Measurements from ENCODE around the gene ANKS1B.

ANKS1B gene

DNA sequence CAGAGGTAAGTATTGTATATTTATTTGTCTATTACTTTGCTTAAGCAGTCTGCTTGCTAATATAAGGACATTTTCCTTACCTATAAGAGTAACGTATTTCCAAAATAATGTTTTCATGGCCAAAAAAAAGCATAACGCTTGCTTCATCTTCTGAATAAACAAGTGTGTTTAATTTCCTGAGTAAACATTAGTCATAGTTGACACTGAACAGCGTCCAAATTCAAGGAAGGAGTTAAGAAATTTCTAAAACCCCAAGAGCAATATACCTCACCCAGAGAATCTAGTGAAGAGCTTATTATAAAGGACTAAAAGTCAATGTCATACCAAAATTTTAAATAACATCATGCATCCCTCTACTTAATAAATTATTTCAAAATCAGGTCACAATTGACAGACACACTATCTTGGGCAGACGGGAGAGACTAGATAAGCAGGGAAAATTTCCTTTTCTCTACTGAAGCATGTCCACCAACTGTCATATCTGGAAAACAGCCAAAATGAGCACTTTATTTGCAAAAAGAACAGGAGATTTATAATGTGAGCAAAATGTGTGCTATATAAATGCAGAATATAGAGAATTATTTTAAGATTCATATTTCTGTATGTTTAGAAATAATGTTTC is 25.1 kb downstream of the ANKS1B start:
- DNase-seq, result no peak

DNA sequence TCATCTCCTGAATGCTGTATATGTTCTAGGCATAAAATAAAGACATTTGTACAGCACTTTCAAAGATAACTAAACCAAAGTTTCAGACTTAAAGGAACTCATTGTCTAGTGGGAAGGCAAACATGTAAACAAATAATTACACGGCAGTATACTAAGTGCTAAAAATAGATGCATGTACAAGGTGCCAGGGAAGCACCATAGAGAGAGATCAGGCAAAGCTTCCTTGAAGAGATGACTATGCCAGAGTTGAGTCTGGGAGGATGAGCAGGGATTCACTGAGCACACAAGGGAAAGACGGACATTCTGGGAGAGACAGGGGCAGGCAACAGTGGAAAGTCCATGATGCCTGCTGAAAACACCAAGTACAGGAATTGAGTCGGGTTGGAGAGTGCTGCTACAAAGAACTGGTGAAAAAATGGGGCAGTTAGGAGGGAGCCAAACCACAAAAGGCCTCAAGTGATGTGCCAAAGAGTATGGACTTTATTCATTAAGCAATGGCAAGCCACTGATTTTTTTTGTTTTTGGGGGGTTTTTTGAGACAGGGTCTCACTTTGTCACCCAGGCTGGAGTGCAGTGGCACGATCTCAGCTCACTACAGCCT is 26.8 kb downstream of the ANKS1B start:
- DNase-seq, result no peak

DNA sequence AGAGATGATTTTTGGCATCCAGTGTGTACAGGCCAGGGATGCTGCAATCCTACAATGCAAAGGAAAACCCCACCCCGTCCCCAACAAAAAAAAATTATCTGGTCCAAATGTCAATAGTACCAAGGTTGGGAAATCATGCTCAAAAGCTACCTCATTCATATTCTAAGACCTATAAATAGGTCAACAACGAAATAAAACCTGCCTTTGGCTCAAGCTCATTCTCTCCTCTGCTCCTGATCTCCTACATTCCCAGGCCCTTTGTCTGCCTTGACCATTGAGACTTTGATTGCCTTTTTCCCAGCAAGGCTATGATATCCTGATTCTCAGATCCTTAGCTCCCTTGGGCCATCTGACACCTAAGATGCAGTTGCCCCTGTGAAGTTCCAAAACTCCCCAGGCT is 30.0 kb downstream of the ANKS1B start:
- no peak for DNase-seq

DNA sequence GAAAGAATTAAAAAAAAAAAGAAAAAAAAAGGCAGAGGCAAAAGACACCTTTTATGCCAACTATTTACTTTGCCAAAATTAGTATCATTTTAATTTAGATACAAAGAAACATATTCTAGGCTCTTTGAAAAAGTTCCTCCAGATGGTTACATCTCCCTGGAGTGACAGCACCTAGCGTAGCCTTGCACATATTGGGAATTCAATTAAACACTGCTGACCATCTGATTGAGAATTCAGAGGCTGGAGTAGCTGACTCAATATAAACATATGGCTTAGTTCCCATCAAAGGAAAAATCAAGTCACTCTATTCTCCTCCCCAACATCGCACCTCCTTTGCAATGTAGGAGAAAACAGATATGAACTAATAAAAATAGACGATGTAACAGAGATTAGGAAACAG is 36.4 kb downstream of the ANKS1B start:
- no peak for DNase-seq

DNA sequence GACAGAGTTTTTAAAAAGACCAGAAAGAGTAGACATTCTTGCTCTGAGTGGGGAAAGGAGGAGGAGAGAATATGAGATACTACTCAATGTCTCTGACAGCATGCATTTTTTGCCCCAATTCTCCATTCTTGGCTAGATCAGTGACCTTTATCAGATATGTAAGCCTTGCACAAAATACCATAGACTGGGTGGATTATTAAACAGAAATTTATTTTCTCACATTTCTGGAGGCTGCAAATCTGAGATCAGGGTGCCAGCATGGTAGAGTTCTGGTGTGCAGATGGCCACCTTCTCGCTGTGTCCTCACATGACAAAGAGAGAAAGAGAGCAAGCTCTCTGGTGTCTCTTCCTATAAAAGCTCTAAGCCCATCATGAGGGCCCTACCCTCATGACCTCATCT is 38.6 kb downstream of the ANKS1B start:
- no peak for DNase-seq

- no peak for DNase-seq
These were observed 49.1 kb downstream of the ANKS1B start for GRCh38 chr12:99935608-99936007.

- DNase-seq, result no peak
These were observed 58.1 kb downstream of the ANKS1B start for GRCh38 chr12:99926511-99927169.

GRCh38 chr12:99920353-99920960 is 64.3 kb downstream of the ANKS1B start:
- DNase-seq, result no peak

DNA sequence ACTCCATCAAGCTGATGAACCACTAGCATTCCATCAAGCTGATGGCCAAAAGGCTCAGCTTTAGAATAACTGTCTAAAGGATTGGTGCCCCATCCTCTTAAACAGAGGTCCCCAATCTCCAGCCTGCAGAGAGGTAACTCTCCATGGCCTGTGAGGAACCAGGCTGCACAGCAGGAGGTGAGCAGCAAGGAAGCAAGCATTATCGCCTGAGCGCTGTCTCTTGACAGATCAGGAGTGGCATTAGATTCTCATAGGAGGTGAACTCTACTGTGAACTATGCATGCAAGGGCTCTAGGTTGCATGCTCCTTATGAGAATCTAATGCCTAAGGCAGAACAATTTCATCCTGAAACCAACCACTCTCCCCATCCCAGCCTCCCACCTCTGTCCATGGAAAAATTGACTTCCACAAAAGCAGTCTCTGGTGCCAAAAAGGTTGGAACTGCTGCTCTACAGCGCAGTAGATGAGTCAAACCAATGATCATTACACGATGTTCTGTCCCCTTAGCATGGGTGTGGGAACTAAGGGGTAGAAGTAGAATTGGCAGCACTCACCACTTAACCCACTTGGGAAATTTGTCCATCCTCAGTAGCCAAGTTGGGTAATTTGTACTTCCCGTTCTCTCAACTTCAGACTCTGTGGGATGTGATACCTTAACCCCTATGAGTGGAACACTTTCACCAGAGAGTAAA is 66.9 kb downstream of the ANKS1B start:
- DNase-seq, result no peak

DNA sequence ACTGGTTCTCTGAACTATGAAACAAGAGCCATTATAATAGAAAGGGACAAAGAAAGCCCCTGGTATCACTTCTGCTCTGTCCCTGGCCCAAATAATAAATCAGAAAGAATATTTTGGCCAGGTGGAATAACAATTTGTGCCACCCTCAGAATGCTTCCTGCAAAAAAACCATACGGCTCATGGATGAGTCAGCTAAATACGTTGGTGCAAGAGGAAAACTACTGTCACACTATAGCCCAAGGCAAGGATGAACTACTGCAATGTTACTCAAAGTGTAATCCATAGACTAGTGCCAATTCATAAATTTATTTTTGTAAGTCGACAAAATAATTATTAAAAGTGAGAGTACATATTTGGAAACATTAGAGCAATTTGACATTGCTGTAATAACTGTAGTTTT is 68.2 kb downstream of the ANKS1B start:
- no peak for DNase-seq

DNA sequence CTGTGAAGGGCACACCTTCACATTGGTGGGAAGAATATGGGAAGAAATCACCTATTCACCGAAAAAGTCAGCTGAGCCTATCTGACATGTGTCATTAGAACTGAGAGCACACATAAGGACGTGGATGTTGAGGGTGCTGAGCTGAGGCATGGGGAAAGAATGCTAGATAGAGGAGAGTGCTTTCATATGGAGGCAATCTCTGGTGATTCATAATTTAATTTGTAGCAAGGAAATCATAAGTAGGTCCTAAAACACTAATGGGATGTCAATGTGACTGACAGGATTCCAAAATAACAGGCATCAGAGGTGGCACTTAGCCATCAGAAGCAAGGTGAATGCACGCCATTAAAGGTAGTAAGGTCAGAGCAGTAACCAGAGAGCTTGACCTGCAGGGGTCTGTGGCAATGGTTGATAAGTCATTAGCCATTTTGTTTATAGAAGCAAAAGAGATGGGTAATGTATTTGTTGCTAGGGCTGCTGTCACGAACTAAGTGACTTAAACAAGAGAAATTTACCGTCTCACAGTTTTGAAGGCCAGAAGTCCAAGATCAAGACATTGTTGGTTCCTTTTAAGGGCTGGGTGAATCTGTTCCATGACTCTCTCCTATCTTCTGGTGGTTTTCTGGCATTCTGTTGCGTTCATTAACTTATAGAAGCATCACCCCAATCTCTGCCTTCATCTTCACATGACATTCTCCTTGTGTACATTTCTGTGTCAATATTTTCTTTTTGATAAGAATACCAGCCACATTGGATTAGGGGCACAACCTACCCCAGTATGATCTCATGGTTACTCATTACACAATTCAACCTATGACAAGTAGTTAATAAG is 69.3 kb downstream of the ANKS1B start:
- no peak for DNase-seq

GRCh38 chr12:99914206-99914605 is 70.5 kb downstream of the ANKS1B start:
- DNase-seq, result no peak

- no peak for DNase-seq
These were observed 72.8 kb downstream of the ANKS1B start for GRCh38 chr12:99911967-99912366.

DNA sequence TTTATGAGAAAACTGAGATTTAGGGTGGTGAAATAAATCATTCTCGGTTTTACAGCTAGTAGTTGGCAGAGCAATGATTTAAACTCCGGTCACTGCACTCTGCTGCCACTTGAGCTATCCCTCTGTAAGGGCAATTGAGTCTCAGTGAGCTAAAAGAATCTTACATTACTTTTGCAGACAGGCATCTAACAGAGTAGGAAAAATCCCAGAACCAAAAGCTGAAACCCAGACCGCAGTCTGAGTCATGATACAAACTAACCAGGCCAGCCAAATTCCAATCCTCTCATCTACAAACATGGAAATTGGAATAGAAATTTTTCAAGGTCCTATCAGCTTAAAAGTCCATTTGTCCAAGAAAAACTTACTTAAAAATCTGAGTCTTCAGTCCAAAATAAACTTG is 73.7 kb downstream of the ANKS1B start:
- no peak for DNase-seq

DNA sequence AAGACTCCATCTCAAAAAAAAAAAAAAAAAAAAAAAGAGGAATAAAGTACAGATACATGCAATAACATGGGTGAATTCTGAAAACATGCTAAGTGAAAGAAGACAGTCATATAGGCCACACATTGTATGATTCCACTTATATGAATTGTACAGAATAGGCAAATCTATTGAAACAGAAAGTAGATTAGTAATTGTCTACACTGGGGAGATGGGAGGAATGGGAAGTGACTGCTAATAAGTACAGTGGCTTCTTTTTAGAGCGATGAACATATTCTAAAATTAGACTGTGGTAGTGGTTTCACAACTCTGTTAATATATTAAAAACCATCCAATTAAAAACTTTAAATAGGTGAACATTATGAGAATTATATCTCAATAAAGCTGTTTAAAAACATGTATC is 74.4 kb downstream of the ANKS1B start:
- DNase-seq, result no peak

DNA sequence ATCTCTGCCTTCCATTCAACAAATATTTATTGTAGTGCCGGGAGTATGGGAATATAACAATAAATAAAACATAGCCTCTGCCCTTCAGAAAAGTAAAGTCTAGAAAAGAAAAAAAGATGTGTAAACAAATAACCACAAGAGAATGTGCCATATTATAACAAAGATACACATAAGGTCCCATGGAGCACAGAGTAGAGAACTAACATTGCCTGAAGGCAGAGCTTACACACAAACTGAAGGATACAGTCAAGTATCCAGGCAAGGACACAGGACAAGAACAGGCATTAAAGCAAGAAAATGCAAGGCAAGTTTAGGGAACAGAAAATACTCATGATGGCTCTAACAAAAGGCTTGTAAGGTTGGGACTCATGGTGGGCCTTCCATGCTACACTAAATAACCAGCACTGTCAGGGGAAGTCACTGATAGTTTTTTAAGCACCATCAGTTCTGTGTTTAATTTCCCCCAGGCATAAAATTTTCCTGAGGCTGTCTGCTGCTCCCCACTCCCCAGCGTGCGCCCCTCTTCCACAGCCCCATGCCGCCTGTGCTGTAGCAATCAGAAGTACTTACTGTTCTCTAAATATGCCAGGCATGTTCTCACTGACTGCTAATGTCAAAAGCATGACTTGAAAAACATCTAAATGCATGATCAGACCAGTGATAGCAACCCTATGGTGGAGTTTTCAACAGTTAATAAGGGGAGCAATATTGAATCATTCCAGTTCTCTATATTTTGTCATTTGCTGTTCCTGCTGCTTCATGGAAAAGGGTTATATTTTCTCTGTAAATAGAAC is 77.8 kb downstream of the ANKS1B start:
- no peak for DNase-seq

- no peak for DNase-seq
These were observed 83.6 kb downstream of the ANKS1B start for GRCh38 chr12:99901181-99901580.

- DNase-seq, result no peak
These were observed 86.1 kb downstream of the ANKS1B start for GRCh38 chr12:99898645-99899044.

DNA sequence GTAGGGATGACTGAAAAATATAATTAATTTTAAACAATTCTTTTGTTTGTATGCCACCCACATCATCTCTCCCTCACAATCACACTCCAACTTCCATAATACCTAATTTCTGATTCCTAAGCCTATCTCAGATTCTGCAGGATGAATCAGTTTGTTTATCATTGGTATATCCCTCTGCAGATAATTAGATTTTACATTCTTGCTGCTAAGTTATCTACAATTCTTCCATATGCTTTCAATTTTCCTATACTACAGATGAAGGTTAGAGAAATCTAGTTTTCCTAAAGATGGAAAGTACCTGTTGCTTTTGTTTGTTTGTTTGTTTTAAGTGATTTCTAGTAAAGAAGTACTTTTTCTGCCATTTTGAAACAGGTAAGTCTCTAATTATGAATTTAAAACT is 105.3 kb downstream of the ANKS1B start:
- DNase-seq, result no peak

DNA sequence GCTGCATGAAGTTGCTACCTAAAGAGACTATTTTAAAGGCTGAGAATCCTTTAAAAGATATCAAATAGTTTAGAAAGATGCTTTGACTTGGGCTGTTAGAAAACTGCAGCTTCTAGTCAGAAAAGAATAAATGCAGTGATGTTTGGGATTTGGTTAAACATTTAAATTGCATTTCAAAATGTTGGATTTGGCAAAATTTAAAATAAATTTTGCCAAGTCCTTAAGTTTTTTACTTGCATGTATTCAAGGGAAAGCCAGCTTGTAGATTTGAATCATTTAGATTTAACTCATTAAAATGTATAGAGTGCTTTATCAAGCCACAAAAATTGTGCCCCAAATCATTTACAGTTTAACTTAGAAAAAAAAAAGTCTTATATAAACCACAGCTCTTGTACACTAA is 109.7 kb downstream of the ANKS1B start:
- no peak for DNase-seq

- no peak for DNase-seq
These were observed 114.7 kb downstream of the ANKS1B start for GRCh38 chr12:99870085-99870484.

DNA sequence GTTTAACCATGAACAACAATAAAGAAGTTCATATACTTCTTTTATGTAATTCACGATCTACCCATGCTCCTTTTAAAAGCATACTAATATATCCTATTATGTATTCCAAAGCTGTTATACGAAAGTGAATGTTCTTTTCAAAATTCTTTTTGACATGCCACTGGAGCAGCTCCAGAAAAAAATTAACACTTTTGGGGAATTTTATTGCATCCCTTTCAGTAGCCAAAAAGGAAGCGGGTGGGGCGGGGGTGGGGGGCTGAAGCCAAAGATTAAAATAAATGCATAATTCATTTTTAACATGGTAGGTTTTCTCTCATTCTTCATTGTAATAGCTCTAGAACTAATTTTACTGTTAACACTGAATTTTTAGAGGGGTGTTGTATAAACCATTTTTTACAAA is 123.0 kb downstream of the ANKS1B start:
- DNase-seq, result no peak
